ENCODE measurements around the gene CD300A.

DNA sequence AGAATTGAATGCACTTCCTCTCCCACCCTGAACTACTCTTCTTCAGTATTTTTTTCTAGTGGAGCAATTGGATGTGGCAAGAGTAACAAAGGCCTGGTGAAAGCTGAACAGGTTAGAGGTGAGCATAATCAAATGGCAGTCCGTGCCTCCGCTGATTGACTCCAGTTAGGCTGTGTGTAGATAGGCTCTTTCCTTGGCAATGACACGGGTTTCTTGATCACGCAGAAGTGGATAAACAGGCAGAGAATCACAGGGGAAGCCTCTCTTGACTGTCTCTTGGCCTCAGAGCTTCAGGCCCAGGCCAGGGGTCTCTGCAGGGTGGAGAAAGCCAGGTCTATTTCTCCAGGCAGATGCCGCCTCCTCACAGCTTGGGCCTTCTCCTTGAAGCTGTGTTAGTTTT, 60.6 kb downstream of the CD300A start:
- TF ChIP-seq, protein P1, sequence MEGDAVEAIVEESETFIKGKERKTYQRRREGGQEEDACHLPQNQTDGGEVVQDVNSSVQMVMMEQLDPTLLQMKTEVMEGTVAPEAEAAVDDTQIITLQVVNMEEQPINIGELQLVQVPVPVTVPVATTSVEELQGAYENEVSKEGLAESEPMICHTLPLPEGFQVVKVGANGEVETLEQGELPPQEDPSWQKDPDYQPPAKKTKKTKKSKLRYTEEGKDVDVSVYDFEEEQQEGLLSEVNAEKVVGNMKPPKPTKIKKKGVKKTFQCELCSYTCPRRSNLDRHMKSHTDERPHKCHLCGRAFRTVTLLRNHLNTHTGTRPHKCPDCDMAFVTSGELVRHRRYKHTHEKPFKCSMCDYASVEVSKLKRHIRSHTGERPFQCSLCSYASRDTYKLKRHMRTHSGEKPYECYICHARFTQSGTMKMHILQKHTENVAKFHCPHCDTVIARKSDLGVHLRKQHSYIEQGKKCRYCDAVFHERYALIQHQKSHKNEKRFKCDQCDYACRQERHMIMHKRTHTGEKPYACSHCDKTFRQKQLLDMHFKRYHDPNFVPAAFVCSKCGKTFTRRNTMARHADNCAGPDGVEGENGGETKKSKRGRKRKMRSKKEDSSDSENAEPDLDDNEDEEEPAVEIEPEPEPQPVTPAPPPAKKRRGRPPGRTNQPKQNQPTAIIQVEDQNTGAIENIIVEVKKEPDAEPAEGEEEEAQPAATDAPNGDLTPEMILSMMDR (IDR thresholded peaks at IDR 0.05; ENCODE audit: low read depth, low read length), result no peak
- TF ChIP-seq POLR2A (IDR thresholded peaks at IDR 0.05; ENCODE audit: extremely low read depth, insufficient read length) (no peak), MYC (IDR thresholded peaks at IDR 0.05; ENCODE audit: low read depth, low read length) (no peak)
- TF ChIP-seq, protein P2, sequence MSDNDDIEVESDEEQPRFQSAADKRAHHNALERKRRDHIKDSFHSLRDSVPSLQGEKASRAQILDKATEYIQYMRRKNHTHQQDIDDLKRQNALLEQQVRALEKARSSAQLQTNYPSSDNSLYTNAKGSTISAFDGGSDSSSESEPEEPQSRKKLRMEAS (IDR thresholded peaks at IDR 0.05; ENCODE audit: low read depth, low read length), result no peak

All from NB4 (cell line).